AG09309 (cell line): ENCODE results near the gene PLXNB2.

Experiments used
- DNase-seq: peaks from one replicate; pipeline ENCODE4 v3.0.0-alpha.2; 2010; ENCODE audit warnings: low read depth
- H3K4me3 ChIP-seq: 2 replicates; pipeline ENCODE4 v1.5.1; 2011; ENCODE audit warnings: mild to moderate bottlenecking, low read depth, low read length, moderate library complexity; ENCODE audit not compliant: control insufficient read depth
- TF ChIP-seq, protein P1 (sequence below): IDR thresholded peaks from 2 replicates; pipeline ENCODE4 v1.5.1; 2011; ENCODE audit warnings: mild to moderate bottlenecking, low read depth, low read length, inconsistent platforms; ENCODE audit not compliant: insufficient read depth, control insufficient read depth; ENCODE audit errors: missing control alignments

PLXNB2 gene

GRCh38 chr22:50294319-50294656, 13.2 kb downstream of the PLXNB2 start:
- H3K4me3 ChIP-seq = no peak overlapping the region
- TF ChIP-seq, protein P1, sequence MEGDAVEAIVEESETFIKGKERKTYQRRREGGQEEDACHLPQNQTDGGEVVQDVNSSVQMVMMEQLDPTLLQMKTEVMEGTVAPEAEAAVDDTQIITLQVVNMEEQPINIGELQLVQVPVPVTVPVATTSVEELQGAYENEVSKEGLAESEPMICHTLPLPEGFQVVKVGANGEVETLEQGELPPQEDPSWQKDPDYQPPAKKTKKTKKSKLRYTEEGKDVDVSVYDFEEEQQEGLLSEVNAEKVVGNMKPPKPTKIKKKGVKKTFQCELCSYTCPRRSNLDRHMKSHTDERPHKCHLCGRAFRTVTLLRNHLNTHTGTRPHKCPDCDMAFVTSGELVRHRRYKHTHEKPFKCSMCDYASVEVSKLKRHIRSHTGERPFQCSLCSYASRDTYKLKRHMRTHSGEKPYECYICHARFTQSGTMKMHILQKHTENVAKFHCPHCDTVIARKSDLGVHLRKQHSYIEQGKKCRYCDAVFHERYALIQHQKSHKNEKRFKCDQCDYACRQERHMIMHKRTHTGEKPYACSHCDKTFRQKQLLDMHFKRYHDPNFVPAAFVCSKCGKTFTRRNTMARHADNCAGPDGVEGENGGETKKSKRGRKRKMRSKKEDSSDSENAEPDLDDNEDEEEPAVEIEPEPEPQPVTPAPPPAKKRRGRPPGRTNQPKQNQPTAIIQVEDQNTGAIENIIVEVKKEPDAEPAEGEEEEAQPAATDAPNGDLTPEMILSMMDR = no peak
- no peak for DNase-seq

DNA sequence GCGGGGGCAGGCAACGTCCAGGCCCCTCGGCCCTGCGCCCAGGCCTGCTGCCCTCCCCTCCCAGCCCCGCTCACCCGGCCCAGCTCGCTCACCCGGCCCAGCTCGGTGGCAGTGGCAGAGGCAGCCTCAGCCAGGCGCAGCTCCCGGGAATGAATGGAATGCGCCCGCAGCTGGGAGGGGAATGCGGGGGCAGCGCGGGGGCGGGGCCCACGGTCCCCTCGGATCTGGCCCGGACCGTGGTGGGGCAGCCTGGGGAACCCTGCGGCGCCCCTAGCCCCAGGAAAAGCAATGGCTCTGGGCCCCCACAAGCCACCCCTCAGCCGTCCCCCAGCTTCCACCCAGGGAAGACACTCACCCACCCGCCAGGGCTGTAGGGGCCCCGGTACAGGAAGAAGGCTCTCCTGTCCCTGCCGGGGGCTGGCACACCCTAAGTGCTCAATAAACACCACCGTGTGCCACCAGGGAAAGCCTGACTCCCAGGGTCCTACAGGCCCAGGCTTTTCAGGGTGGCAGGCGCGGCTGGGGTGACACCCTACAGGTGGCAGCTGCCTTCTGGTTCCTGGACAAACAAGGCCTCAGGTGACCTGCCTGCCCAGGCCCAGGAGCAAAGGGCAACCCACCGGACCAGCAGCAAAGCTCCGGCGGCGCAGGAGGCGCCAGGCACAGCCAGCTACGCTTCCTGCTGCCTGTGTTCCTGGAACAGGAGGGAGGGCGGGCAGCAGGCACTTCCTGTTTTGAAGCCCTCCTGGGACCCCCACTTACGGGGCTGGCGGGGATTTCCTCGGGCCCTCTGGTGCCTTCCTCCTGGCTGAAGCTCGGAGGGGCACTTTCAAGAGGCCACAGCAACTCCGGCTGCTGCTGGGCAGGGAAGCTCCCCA, 13.8 kb downstream of the PLXNB2 start:
- H3K4me3 ChIP-seq = peak overlapping the region; percentile 35
- peak; percentile 17 for DNase-seq
- TF ChIP-seq, protein P1 = no peak

DNA sequence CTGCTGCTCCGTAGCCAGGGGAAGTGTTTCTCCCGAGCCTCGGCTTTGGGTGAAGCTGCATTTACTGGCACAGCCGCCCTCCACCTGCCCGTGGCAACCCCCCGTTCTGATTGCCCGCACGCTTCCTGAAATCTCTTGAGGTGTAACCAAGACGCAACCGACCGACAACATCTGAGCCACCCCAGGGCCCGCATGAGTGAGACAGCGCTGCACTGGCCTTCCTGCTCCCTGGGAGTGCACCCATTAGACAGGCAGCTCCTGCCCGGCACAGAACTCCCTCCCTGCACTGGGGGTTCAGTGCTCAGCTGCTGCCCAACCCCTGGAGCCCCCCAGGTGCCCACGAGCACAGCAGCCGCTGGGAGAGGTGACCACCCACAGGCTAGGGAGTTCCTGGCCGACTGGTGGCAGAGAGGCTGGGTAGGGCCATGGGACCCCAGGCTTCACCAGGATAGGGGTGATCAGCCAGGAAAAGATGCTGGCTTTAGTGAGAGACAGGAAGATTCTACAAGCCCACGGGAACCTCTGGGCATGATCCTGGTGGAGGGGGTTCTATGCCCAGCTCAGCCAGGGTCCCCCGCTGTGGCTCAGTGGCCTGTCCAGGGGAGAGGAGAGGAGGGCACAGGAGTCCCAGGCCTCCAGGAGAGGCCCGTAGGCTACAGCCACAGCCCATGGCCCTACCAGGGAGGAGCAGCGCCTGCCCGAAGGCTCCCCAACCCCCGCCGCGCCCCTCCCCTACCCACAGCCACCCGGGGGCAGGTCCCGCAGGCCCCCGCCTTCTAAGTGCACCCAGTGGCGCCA, 14.6 kb downstream of the PLXNB2 start:
- DNase-seq = no peak
- TF ChIP-seq, protein P1 = no peak
- H3K4me3 ChIP-seq = peak overlapping the region; percentile 35

GRCh38 chr22:50289942-50290630, 17.4 kb downstream of the PLXNB2 start:
- H3K4me3 ChIP-seq = no peak overlapping the region
- DNase-seq = no peak
- TF ChIP-seq, protein P1 = no peak

- TF ChIP-seq, protein P1 = no peak
- DNase-seq = no peak
- no peak overlapping the region for H3K4me3 ChIP-seq
Measured at GRCh38 chr22:50289151-50289941, 18.1 kb downstream of the PLXNB2 start.

DNA sequence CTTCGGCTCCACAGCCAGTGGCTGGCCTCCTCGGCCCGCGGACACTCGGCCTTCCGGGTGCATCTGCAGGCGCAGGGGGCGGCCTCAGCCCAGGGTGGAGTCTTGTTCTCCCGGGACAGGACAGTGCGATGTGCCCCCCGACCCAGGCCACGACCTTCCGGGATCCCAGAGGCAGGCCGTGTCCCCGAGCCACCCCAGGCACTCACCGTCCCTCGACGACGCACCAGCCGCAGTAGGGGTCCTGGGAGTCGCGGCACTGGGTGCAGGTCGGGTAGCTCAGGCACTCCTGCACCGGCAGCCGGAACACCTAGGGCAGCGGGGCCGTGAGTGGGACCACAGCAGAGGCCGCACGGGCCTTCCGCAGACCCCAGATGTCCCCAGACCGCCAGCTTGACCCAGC, 19.7 kb downstream of the PLXNB2 start:
- no peak for DNase-seq

More for the DNA sequence above, 19.7 kb downstream of the PLXNB2 start:
- TF ChIP-seq, protein P1 = no peak
- H3K4me3 ChIP-seq = no peak overlapping the region
